Measurements from ENCODE around the gene DIP2C. TPM values are rescaled to one million over a fixed set of nuclear protein-coding genes. Genes with fewer than 3 reads are reported as not detected.
"Not testable (repeated sequence)": the region's sequence is repeated elsewhere in the genome, so short reads cannot be mapped to it uniquely, and the experiment has no call there.

Gene DIP2C
- total RNA-seq, 2 experiments from 2014 or later = 2.0 to 2.3 TPM

- H3K36me3 Mint-ChIP-seq (ENCODE audit: low read depth) = no peaks in the 10 kb centered on the region
- DNase-seq = no peak
- no peak overlapping the region for H3K4me3 Mint-ChIP-seq
- peaks cover 3% of the 10 kb centered on the region for H3K27me3 Mint-ChIP-seq
- H3K4me1 Mint-ChIP-seq = no peaks in the 10 kb centered on the region
- H3K27ac Mint-ChIP-seq = no peak overlapping the region
- POLR2A ChIA-PET = no interaction called here
- H3K9me3 Mint-ChIP-seq = no peaks in the 10 kb centered on the region
- CTCF ChIA-PET = no interaction called here
Observed at GRCh38 chr10:594584-595270, 94.7 kb downstream of the DIP2C start.

- ChIA-PET POLR2A (no interaction called here), CTCF (interaction anchor here (0.7 to 1.0 kb wide), 2 partner anchors 9 to 243 kb away, joined by 3 read pairs; no protein-coding TSS in a partner anchor)
- Mint-ChIP-seq H3K9me3 (no peaks in the 10 kb centered on the region), H3K4me3 (no peak overlapping the region), H3K27me3 (peaks cover 3% of the 10 kb centered on the region), H3K4me1 (no peaks in the 10 kb centered on the region), H3K27ac (no peak overlapping the region), H3K36me3 (ENCODE audit: low read depth) (no peaks in the 10 kb centered on the region)
- no peak for DNase-seq
Observed at GRCh38 chr10:593901-594457, 95.5 kb downstream of the DIP2C start.

GRCh38 chr10:593421-593820, 96.0 kb downstream of the DIP2C start:
- Mint-ChIP-seq H3K9me3 (no peaks in the 10 kb centered on the region), H3K27me3 (peaks cover 3% of the 10 kb centered on the region), H3K4me1 (no peaks in the 10 kb centered on the region), H3K4me3 (no peak overlapping the region), H3K27ac (no peak overlapping the region), H3K36me3 (ENCODE audit: low read depth) (no peaks in the 10 kb centered on the region)
- DNase-seq = no peak
- ChIA-PET CTCF (interaction anchor here (1.0 kb wide), 1 partner anchor 9 kb away, joined by 3 read pairs; no protein-coding TSS in a partner anchor), POLR2A (no interaction called here)

GRCh38 chr10:593016-593415, 96.5 kb downstream of the DIP2C start:
- Mint-ChIP-seq H3K4me3 (no peak overlapping the region), H3K9me3 (no peaks in the 10 kb centered on the region), H3K36me3 (ENCODE audit: low read depth) (no peaks in the 10 kb centered on the region), H3K27ac (no peak overlapping the region), H3K4me1 (no peaks in the 10 kb centered on the region), H3K27me3 (peaks cover 3% of the 10 kb centered on the region)
- ChIA-PET CTCF (interaction anchor here (1.0 kb wide), 1 partner anchor 10 kb away, joined by 3 read pairs; no protein-coding TSS in a partner anchor), POLR2A (no interaction called here)
- no peak for DNase-seq

GRCh38 chr10:591646-592045, 97.8 kb downstream of the DIP2C start:
- Mint-ChIP-seq H3K27ac (no peak overlapping the region), H3K4me1 (no peaks in the 10 kb centered on the region), H3K27me3 (peaks cover 3% of the 10 kb centered on the region), H3K9me3 (no peaks in the 10 kb centered on the region), H3K4me3 (no peak overlapping the region), H3K36me3 (ENCODE audit: low read depth) (no peaks in the 10 kb centered on the region)
- no peak for DNase-seq
- CTCF ChIA-PET = no interaction called here
- POLR2A ChIA-PET = no interaction called here

- Mint-ChIP-seq H3K27me3 (peaks cover 3% of the 10 kb centered on the region), H3K4me3 (no peak overlapping the region)
- CTCF ChIA-PET = no interaction called here
Observed at GRCh38 chr10:590721-591120, 98.7 kb downstream of the DIP2C start.

GRCh38 chr10:589961-590680, 99.3 kb downstream of the DIP2C start:
- Mint-ChIP-seq H3K9me3 (no peaks in the 10 kb centered on the region), H3K36me3 (ENCODE audit: low read depth) (no peaks in the 10 kb centered on the region), H3K4me1 (no peaks in the 10 kb centered on the region), H3K27me3 (peaks cover 3% of the 10 kb centered on the region), H3K4me3 (no peak overlapping the region), H3K27ac (no peak overlapping the region)
- ChIA-PET CTCF (no interaction called here), POLR2A (no interaction called here)
- DNase-seq = no peak

More at GRCh38 chr10:590721-591120, 98.7 kb downstream of the DIP2C start:
- H3K4me1 Mint-ChIP-seq = no peaks in the 10 kb centered on the region
- no peak for DNase-seq
- no peaks in the 10 kb centered on the region for H3K9me3 Mint-ChIP-seq
- no peaks in the 10 kb centered on the region for H3K36me3 Mint-ChIP-seq (ENCODE audit: low read depth)
- H3K27ac Mint-ChIP-seq = no peak overlapping the region
- POLR2A ChIA-PET = no interaction called here

- Mint-ChIP-seq H3K9me3 (no peaks in the 10 kb centered on the region), H3K36me3 (ENCODE audit: low read depth) (no peaks in the 10 kb centered on the region), H3K4me3 (no peak overlapping the region), H3K27ac (no peak overlapping the region), H3K4me1 (no peaks in the 10 kb centered on the region), H3K27me3 (peaks cover 3% of the 10 kb centered on the region)
- no peak for DNase-seq
- CTCF ChIA-PET = no interaction called here
- POLR2A ChIA-PET = no interaction called here
Observed at GRCh38 chr10:588246-589165, 101.0 kb downstream of the DIP2C start.

GRCh38 chr10:586716-587115, 102.8 kb downstream of the DIP2C start:
- H3K4me1 Mint-ChIP-seq = no peaks in the 10 kb centered on the region
- no peak for DNase-seq
- no peak overlapping the region for H3K27ac Mint-ChIP-seq
- H3K36me3 Mint-ChIP-seq (ENCODE audit: low read depth) = no peaks in the 10 kb centered on the region
- no peak overlapping the region for H3K4me3 Mint-ChIP-seq
- no peaks in the 10 kb centered on the region for H3K9me3 Mint-ChIP-seq
- peaks cover 2% of the 10 kb centered on the region for H3K27me3 Mint-ChIP-seq
- POLR2A ChIA-PET = no interaction called here
- CTCF ChIA-PET = no interaction called here

- Mint-ChIP-seq H3K27me3 (no peaks in the 10 kb centered on the region), H3K4me1 (no peaks in the 10 kb centered on the region), H3K9me3 (no peaks in the 10 kb centered on the region), H3K27ac (no peak overlapping the region), H3K36me3 (ENCODE audit: low read depth) (no peaks in the 10 kb centered on the region), H3K4me3 (no peak overlapping the region)
- no peak for DNase-seq
- POLR2A ChIA-PET = no interaction called here
- CTCF ChIA-PET = no interaction called here
Observed at GRCh38 chr10:586151-586550, 103.3 kb downstream of the DIP2C start.

- no peaks in the 10 kb centered on the region for H3K9me3 Mint-ChIP-seq
- no peaks in the 10 kb centered on the region for H3K36me3 Mint-ChIP-seq (ENCODE audit: low read depth)
- POLR2A ChIA-PET = no interaction called here
- H3K4me3 Mint-ChIP-seq = no peak overlapping the region
- CTCF ChIA-PET = no interaction called here
- DNase-seq = no peak
- H3K27me3 Mint-ChIP-seq = no peaks in the 10 kb centered on the region
- no peak overlapping the region for H3K27ac Mint-ChIP-seq
- no peaks in the 10 kb centered on the region for H3K4me1 Mint-ChIP-seq
Observed at GRCh38 chr10:585502-585901, 104.0 kb downstream of the DIP2C start.

GRCh38 chr10:584497-585290, 104.8 kb downstream of the DIP2C start:
- POLR2A ChIA-PET; DNase-seq; H3K4me1 Mint-ChIP-seq; H3K36me3 Mint-ChIP-seq (ENCODE audit: low read depth); CTCF ChIA-PET; H3K27ac Mint-ChIP-seq; H3K27me3 Mint-ChIP-seq; H3K4me3 Mint-ChIP-seq; H3K9me3 Mint-ChIP-seq: not testable (repeated sequence)

Measured in activated CD4-positive, alpha-beta T cell treated with anti-CD3 and anti-CD28 coated beads, Interleukin-2, amount 10 ng/mL, durations not matched to agents 7 days and 5 days (primary cell).